ENCODE results near the gene IQSEC2. TPM values are rescaled to one million over a fixed set of nuclear protein-coding genes. Genes with fewer than 3 reads are reported as not detected.

IQSEC2 gene
- total and polyA plus RNA-seq, 9 of the 15 experiments (the other 6 are each of a cell fraction or from before 2014, with no cell fraction given): 2.7 to 41.8 (median 20.1) TPM

DNA sequence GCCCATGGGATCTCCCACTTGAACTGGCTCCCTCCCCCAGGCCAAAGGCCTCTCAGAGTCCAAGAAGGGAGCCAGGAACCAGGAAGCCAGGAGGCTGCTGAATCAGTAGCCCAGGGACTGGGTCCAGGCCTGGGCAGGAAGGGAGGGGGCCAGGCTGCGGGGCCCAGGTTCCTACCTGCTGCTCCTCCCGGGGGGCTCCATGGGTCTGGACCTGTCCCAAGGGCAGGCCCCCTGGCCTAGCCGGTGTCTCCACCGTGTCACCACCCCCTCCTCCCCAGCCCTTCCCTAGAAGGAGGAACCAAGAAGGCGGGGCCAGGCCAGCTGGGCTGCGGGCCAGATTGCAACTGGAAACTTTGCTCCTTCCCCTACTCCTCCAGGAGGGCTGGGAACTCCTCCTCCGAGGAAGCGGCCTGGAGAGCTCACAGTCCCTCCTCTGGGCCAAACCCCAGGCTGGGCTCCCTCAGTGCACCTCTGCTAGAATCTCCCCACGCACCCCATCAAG lies at the start of gene IQSEC2 (continued):
- TF ChIP-seq, protein P1, sequence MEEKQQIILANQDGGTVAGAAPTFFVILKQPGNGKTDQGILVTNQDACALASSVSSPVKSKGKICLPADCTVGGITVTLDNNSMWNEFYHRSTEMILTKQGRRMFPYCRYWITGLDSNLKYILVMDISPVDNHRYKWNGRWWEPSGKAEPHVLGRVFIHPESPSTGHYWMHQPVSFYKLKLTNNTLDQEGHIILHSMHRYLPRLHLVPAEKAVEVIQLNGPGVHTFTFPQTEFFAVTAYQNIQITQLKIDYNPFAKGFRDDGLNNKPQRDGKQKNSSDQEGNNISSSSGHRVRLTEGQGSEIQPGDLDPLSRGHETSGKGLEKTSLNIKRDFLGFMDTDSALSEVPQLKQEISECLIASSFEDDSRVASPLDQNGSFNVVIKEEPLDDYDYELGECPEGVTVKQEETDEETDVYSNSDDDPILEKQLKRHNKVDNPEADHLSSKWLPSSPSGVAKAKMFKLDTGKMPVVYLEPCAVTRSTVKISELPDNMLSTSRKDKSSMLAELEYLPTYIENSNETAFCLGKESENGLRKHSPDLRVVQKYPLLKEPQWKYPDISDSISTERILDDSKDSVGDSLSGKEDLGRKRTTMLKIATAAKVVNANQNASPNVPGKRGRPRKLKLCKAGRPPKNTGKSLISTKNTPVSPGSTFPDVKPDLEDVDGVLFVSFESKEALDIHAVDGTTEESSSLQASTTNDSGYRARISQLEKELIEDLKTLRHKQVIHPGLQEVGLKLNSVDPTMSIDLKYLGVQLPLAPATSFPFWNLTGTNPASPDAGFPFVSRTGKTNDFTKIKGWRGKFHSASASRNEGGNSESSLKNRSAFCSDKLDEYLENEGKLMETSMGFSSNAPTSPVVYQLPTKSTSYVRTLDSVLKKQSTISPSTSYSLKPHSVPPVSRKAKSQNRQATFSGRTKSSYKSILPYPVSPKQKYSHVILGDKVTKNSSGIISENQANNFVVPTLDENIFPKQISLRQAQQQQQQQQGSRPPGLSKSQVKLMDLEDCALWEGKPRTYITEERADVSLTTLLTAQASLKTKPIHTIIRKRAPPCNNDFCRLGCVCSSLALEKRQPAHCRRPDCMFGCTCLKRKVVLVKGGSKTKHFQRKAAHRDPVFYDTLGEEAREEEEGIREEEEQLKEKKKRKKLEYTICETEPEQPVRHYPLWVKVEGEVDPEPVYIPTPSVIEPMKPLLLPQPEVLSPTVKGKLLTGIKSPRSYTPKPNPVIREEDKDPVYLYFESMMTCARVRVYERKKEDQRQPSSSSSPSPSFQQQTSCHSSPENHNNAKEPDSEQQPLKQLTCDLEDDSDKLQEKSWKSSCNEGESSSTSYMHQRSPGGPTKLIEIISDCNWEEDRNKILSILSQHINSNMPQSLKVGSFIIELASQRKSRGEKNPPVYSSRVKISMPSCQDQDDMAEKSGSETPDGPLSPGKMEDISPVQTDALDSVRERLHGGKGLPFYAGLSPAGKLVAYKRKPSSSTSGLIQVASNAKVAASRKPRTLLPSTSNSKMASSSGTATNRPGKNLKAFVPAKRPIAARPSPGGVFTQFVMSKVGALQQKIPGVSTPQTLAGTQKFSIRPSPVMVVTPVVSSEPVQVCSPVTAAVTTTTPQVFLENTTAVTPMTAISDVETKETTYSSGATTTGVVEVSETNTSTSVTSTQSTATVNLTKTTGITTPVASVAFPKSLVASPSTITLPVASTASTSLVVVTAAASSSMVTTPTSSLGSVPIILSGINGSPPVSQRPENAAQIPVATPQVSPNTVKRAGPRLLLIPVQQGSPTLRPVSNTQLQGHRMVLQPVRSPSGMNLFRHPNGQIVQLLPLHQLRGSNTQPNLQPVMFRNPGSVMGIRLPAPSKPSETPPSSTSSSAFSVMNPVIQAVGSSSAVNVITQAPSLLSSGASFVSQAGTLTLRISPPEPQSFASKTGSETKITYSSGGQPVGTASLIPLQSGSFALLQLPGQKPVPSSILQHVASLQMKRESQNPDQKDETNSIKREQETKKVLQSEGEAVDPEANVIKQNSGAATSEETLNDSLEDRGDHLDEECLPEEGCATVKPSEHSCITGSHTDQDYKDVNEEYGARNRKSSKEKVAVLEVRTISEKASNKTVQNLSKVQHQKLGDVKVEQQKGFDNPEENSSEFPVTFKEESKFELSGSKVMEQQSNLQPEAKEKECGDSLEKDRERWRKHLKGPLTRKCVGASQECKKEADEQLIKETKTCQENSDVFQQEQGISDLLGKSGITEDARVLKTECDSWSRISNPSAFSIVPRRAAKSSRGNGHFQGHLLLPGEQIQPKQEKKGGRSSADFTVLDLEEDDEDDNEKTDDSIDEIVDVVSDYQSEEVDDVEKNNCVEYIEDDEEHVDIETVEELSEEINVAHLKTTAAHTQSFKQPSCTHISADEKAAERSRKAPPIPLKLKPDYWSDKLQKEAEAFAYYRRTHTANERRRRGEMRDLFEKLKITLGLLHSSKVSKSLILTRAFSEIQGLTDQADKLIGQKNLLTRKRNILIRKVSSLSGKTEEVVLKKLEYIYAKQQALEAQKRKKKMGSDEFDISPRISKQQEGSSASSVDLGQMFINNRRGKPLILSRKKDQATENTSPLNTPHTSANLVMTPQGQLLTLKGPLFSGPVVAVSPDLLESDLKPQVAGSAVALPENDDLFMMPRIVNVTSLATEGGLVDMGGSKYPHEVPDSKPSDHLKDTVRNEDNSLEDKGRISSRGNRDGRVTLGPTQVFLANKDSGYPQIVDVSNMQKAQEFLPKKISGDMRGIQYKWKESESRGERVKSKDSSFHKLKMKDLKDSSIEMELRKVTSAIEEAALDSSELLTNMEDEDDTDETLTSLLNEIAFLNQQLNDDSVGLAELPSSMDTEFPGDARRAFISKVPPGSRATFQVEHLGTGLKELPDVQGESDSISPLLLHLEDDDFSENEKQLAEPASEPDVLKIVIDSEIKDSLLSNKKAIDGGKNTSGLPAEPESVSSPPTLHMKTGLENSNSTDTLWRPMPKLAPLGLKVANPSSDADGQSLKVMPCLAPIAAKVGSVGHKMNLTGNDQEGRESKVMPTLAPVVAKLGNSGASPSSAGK (IDR thresholded peaks at IDR 0.05): no peak
- TF ChIP-seq PRPF4 (IDR thresholded peaks at IDR 0.05; ENCODE audit: insufficient read depth, low read depth, low read length, poor library complexity, severe bottlenecking): no peak
- TF ChIP-seq, protein P2, sequence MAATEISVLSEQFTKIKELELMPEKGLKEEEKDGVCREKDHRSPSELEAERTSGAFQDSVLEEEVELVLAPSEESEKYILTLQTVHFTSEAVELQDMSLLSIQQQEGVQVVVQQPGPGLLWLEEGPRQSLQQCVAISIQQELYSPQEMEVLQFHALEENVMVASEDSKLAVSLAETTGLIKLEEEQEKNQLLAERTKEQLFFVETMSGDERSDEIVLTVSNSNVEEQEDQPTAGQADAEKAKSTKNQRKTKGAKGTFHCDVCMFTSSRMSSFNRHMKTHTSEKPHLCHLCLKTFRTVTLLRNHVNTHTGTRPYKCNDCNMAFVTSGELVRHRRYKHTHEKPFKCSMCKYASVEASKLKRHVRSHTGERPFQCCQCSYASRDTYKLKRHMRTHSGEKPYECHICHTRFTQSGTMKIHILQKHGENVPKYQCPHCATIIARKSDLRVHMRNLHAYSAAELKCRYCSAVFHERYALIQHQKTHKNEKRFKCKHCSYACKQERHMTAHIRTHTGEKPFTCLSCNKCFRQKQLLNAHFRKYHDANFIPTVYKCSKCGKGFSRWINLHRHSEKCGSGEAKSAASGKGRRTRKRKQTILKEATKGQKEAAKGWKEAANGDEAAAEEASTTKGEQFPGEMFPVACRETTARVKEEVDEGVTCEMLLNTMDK (IDR thresholded peaks at IDR 0.05; ENCODE audit: borderline replicate concordance, insufficient read depth, low read depth, low read length, poor library complexity, severe bottlenecking): no peak
- TF ChIP-seq, protein P3, sequence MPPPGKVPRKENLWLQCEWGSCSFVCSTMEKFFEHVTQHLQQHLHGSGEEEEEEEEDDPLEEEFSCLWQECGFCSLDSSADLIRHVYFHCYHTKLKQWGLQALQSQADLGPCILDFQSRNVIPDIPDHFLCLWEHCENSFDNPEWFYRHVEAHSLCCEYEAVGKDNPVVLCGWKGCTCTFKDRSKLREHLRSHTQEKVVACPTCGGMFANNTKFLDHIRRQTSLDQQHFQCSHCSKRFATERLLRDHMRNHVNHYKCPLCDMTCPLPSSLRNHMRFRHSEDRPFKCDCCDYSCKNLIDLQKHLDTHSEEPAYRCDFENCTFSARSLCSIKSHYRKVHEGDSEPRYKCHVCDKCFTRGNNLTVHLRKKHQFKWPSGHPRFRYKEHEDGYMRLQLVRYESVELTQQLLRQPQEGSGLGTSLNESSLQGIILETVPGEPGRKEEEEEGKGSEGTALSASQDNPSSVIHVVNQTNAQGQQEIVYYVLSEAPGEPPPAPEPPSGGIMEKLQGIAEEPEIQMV (tag; conservative IDR thresholded peaks at IDR 0.05; ENCODE audit: low read depth): no peak
- TF ChIP-seq HMG20A (CRISPR knock-in tag; conservative IDR thresholded peaks at IDR 0.05): no peak
- TF ChIP-seq BCOR (IDR thresholded peaks at IDR 0.05): no peak
- TF ChIP-seq BMI1 (IDR thresholded peaks at IDR 0.05; ENCODE audit: low read length): no peak
- TF ChIP-seq ZSCAN32 (CRISPR knock-in tag; IDR thresholded peaks at IDR 0.05): no peak
- no peak; the same call in 1 of the 2 replicates for TF ChIP-seq ATF7 (IDR thresholded peaks at IDR 0.05)
- no peak for TF ChIP-seq SREBF1 (IDR thresholded peaks at IDR 0.05; ENCODE audit: borderline replicate concordance, low read depth, low read length)
- TF ChIP-seq, protein P4, sequence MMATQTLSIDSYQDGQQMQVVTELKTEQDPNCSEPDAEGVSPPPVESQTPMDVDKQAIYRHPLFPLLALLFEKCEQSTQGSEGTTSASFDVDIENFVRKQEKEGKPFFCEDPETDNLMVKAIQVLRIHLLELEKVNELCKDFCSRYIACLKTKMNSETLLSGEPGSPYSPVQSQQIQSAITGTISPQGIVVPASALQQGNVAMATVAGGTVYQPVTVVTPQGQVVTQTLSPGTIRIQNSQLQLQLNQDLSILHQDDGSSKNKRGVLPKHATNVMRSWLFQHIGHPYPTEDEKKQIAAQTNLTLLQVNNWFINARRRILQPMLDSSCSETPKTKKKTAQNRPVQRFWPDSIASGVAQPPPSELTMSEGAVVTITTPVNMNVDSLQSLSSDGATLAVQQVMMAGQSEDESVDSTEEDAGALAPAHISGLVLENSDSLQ (IDR thresholded peaks at IDR 0.05): no peak

All from K562 (cell line).